Type B pancreatic cell (in vitro differentiated cells): ENCODE measurements around the gene CPTP. TPM values are rescaled to one million over a fixed set of nuclear protein-coding genes. Genes with fewer than 3 reads are reported as not detected.

Experiments used
- DNase-seq: peaks from one replicate; pipeline ENCODE4 v3.0.0; 2021; ENCODE audit warnings: mixed read lengths; ENCODE audit not compliant: unreplicated experiment; ENCODE audit errors: extremely low spot score
- H3K27ac Mint-ChIP-seq: 2 replicates; pipeline ENCODE4 v1.8.0; 2021; ENCODE audit warnings: mild to moderate bottlenecking, mixed read lengths
- H3K27me3 Mint-ChIP-seq: 2 replicates; pipeline ENCODE4 v1.8.0; 2021; ENCODE audit warnings: mixed read lengths
- H3K36me3 Mint-ChIP-seq: 2 replicates; pipeline ENCODE4 v1.8.0; 2021; ENCODE audit warnings: mixed read lengths
- H3K4me1 Mint-ChIP-seq: one replicate; pipeline ENCODE4 v1.8.0; 2021; ENCODE audit warnings: mixed read lengths; ENCODE audit not compliant: unreplicated experiment
- H3K4me3 Mint-ChIP-seq: 2 replicates; pipeline ENCODE4 v1.8.0; 2021; ENCODE audit warnings: mild to moderate bottlenecking, mixed read lengths
- H3K9me3 Mint-ChIP-seq: 2 replicates; pipeline ENCODE4 v1.8.0; 2021; ENCODE audit warnings: mixed read lengths
- CTCF ChIP-seq: fragments of 200-600 bp; sonication (generic); conservative IDR thresholded peaks from 2 replicates; pipeline ENCODE4 v1.5.0; 2021; ENCODE audit warnings: antibody characterized with exemption, mild to moderate bottlenecking
- total RNA-seq: library from RNA; stranded (reverse); gene quantifications from 2 replicates; pipeline ENCODE4 v1.2.1, GENCODE V29; 2021; ENCODE audit warnings: low replicate concordance

The CPTP gene
- total RNA-seq, 1 donor from 2014 or later, result 24.2 TPM

- DNase-seq, result no peak
- Mint-ChIP-seq H3K36me3 (no peaks in the 10 kb centered on the region), H3K4me3 (peak overlapping the region; percentile 92), H3K4me1 (peaks cover 11% of the 10 kb centered on the region), H3K27me3 (no peaks in the 10 kb centered on the region), H3K27ac (peak overlapping the region; percentile 85), H3K9me3 (no peaks in the 10 kb centered on the region)
- TF ChIP-seq CTCF, result no peak
These were observed 1.6 kb upstream of the CPTP start for GRCh38 chr1:1322952-1323351.

GRCh38 chr1:1324084-1324523 is 498 bp upstream of the CPTP start:
- Mint-ChIP-seq H3K27ac (peak overlapping the region; percentile 77), H3K9me3 (no peaks in the 10 kb centered on the region), H3K4me3 (peak overlapping the region; percentile 88), H3K27me3 (no peaks in the 10 kb centered on the region), H3K4me1 (peaks cover 11% of the 10 kb centered on the region), H3K36me3 (no peaks in the 10 kb centered on the region)
- no peak for TF ChIP-seq CTCF
- DNase-seq, result no peak

DNA sequence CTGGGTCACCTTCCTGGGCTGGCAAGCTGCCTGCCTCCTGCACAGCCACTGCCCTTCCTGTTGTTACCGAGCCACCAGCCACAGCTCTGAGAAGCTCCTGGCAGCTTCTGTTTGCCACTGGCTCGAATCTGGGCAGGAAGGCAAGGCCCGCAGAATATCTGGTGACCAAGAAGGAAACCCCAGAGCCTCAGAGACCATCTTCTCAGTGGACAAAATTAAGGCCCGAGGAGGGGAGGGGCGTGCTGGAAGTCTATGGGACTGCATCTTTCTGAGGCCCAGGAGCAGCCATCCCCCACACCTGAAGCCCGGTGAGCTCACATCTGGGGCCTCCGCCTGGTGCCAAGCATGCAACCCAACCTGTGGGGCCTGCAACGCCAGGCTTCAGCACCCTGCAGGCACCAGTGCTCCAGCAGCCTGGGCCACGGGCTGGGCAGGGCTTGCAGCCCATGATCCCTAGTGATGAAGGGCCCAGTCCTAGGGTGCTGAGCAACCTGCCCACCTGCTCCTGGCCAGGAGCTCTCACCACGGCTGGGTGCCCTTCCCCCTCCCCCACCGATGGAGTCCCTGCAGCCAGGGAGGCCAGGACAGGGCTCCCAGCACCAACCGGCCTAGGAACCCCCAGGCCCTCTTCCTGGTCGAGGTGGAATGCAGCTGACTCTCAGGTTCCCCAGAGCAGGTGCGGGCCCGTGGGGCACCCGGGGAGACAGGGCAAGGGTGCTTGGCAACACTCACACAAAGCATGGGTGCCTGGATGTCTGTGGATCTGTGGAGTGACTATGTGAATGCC is 879 bp downstream of the CPTP start:
- Mint-ChIP-seq H3K36me3 (no peaks in the 10 kb centered on the region), H3K4me3 (peak overlapping the region; percentile 82), H3K27me3 (no peaks in the 10 kb centered on the region), H3K27ac (peak overlapping the region; percentile 64), H3K9me3 (no peaks in the 10 kb centered on the region), H3K4me1 (peaks cover 11% of the 10 kb centered on the region)
- DNase-seq, result no peak
- no peak for TF ChIP-seq CTCF

GRCh38 chr1:1326075-1326605 is 1.5 kb downstream of the CPTP start:
- Mint-ChIP-seq H3K27ac (peak overlapping the region; percentile 31), H3K4me3 (peak overlapping the region; percentile 82), H3K36me3 (no peaks in the 10 kb centered on the region), H3K4me1 (peaks cover 11% of the 10 kb centered on the region), H3K9me3 (no peaks in the 10 kb centered on the region), H3K27me3 (no peaks in the 10 kb centered on the region)
- DNase-seq, result no peak
- TF ChIP-seq CTCF, result no peak

- Mint-ChIP-seq H3K9me3 (no peaks in the 10 kb centered on the region), H3K4me3 (peak overlapping the region; percentile 65), H3K4me1 (peaks cover 8% of the 10 kb centered on the region), H3K27ac (no peak overlapping the region), H3K36me3 (no peaks in the 10 kb centered on the region), H3K27me3 (no peaks in the 10 kb centered on the region)
- no peak for TF ChIP-seq CTCF
- DNase-seq, result no peak
These were observed 2.7 kb downstream of the CPTP start for GRCh38 chr1:1327291-1327690.
